ENCODE measurements around the gene ARHGAP19.

The ARHGAP19 gene, protein sequence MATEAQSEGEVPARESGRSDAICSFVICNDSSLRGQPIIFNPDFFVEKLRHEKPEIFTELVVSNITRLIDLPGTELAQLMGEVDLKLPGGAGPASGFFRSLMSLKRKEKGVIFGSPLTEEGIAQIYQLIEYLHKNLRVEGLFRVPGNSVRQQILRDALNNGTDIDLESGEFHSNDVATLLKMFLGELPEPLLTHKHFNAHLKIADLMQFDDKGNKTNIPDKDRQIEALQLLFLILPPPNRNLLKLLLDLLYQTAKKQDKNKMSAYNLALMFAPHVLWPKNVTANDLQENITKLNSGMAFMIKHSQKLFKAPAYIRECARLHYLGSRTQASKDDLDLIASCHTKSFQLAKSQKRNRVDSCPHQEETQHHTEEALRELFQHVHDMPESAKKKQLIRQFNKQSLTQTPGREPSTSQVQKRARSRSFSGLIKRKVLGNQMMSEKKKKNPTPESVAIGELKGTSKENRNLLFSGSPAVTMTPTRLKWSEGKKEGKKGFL

DNA sequence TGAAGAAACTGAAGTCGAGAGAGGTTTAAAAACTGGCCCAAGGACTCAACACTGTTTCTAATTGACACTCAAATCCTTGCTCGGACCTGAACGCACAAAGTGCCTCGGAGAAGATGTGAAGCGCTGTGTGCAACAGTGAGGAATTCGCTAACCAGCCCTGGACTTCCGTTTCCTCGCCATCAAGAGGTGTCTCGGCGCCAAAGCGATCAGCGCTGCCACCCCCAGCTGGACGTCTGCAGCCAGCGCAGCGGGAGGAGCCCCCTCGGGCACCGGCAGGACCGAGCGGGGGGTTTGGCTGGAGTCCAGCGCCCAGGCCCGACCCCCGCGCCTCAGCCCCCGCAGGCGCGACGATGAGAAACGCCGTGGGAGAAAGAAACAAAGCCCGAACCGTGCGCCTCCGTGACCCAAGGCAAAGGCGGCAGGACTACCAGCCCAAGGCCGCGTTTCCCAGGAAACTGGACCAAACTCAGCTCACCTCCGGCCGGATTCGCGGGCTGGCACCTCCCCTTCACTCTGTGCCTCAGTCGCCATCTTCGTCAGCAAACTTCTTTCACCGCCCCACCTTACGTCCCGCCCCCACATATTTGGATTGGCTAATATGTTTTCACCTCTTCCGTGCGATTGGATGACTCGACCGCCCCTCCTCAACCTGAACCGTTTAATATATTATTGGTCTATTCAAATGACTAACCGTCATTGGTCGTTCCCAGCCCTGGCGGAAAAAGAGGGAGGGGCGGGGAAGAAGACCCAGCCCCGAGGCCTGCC is at the start of gene ARHGAP19:
Gene ARHGAP19, minus strand, starts transcription at position 541 of the 765 bp plus-strand sequence. Its CDS starts 10 bp downstream, at position 531.
- DNase-seq (ENCODE audit: low read depth): peak; percentile 99

GRCh38 chr10:97341416-97341815 is 49.0 kb upstream of the ARHGAP19 start:
- DNase-seq (ENCODE audit: low read depth): no peak

GRCh38 chr10:97338041-97338440 is 45.6 kb upstream of the ARHGAP19 start:
- no peak for DNase-seq (ENCODE audit: low read depth)

GRCh38 chr10:97336942-97337831 is 44.8 kb upstream of the ARHGAP19 start:
- no peak for DNase-seq (ENCODE audit: low read depth)

- peak; percentile 43 for DNase-seq (ENCODE audit: low read depth)
Observed at GRCh38 chr10:97336446-97336845, 44.0 kb upstream of the ARHGAP19 start.

GRCh38 chr10:97336006-97336405 is 43.6 kb upstream of the ARHGAP19 start:
- DNase-seq (ENCODE audit: low read depth): no peak

DNA sequence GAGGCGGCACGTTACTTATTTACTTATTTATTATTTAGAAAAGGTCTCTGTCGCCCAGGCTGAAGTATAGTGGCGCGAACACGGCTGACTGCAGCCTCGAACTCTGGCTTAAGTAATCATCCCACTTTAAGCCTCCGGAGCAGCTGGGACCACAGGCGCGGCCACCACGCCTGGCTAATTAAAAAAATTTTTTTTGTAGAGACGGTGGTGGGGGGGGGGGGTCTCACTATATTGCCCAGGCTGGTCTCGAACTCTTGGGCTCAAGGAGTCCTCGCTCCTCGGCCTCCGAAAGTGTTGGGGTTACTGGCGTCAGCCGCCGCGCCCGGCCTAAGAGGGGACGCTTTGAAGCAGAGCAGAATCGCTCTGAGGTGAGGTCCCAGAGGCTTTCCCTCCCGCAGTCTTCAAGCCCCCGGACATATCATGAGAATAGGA is 42.8 kb upstream of the ARHGAP19 start:
- no peak for DNase-seq (ENCODE audit: low read depth)

DNA sequence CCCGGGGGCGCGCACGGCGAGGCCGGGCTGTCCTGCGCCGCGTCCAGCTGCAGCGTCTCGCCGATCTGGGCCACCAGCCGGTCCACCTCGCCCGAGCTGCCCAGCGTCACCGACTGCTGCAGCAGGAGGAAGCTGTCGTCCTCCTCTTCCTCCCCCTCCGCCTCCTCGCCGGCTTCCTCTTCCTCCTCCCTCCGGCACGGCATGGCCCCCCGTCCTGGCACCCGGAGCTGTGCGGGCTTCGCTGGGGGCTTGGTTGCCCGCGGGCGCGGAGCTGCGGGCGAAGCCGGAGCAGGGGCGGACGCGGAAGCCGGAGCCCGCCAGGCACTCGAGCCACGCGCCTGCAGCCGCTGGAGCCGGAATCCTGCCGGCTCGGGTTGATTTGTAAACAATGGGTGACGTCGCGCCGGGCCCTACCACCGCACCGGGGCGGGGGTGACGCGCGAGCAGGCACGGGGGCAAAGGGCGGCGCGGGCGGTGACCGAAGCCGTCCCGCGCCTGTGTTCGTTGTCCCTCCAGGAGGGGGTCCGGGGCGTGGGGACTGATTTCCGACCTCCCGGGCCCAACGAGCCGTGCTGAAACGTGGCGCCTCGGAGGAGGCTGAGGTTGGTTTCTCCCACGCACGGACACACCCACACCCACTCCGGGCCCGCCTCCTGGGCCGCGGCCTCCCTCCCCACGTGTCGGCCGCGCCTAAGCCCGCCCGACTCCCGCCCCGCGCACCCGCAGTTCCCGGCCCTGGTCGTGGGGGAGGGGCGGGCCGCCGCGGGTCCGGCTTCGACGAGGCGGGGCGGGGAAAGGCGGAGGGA is 42.1 kb upstream of the ARHGAP19 start, which contains the start of gene FRAT2:
Gene FRAT2, minus strand, starts transcription at position 360 of the 806 bp plus-strand sequence. Its CDS starts 157 bp downstream, at position 203.
- peak; percentile 92 for DNase-seq (ENCODE audit: low read depth)

- peak; percentile 69 for DNase-seq (ENCODE audit: low read depth)
Observed at GRCh38 chr10:97333601-97334369, 41.3 kb upstream of the ARHGAP19 start.

DNA sequence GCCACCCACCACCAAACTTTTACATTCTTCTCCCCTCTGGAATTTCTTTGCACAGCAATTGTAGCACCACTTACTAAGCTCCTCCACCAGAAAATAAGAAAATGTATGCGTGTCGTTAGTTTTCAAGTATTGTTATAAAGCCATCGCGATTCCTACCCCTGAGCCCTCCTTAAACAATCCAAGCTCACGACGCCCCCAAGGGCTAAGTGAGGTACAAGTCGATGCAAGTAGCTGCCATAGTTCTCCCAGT is 40.8 kb upstream of the ARHGAP19 start:
- DNase-seq (ENCODE audit: low read depth): no peak

- peak; percentile 78 for DNase-seq (ENCODE audit: low read depth)
Observed at GRCh38 chr10:97332591-97333350, 40.3 kb upstream of the ARHGAP19 start.

GRCh38 chr10:97331153-97331703 is 38.8 kb upstream of the ARHGAP19 start:
- DNase-seq (ENCODE audit: low read depth): no peak

DNA sequence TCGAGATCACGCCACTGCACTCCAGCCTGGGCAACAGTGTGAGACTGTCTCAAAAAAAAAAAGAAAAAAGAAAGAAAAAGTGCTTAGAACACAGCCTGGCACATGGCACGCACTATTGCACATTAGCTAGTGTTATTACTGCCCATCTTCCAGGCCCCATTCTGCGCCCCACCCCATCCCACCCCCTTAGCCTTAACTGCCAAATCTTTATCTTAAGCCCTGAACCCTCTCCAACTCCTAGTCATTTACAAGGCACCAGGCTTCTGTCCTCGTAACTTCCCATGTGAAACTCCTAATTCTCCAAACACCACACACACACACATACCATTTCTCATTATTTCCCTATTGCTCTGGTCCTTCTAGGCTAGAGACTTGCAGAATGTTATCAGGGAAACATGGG is 37.3 kb upstream of the ARHGAP19 start:
- no peak for DNase-seq (ENCODE audit: low read depth)

- DNase-seq (ENCODE audit: low read depth): no peak
Observed at GRCh38 chr10:97328646-97329453, 36.4 kb upstream of the ARHGAP19 start.

DNA sequence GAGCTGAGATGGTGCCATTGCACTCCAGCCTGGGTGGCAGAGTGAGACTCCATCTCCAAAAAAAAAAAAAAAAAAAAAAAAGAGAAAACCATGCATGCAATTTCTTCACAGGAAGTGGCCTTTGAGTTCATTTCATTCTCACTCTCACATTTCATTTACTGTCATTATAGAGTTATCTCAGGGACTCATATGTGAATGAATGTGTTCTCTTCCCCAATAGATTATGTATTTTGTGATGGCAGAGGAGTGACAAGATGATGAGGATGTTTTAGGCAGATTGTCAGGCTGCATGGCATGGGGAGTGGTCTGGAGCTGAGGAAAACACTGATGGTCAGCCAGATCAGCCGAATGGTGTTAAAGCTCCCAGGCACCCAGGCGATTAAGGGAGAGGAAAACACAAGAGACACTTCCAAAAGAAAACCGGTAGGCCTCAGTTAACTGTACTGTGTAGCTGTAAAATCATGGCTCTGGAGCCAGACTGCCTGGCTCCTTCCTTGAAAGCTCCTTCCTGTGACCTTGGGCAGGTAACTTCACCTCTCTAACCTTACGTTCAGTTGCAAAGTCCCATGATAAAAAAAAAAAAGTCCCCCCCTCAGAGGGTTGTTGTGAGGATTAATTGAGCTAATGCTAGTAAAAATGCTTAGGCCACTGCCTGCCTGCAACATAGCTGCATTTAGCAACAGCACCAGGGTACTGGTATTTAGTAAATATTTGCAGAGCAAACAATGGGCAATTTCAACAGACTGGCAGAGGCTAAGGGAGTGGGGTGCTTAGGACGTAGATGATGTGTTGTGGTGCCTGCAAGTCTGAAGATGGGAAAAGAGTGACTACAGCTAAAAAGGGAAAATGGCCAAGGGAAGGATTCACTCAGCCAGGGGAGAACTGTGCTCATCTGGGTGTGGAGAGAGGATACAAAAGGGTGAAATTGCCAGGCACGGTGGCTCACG is 35.2 kb upstream of the ARHGAP19 start:
- DNase-seq (ENCODE audit: low read depth): no peak

DNA sequence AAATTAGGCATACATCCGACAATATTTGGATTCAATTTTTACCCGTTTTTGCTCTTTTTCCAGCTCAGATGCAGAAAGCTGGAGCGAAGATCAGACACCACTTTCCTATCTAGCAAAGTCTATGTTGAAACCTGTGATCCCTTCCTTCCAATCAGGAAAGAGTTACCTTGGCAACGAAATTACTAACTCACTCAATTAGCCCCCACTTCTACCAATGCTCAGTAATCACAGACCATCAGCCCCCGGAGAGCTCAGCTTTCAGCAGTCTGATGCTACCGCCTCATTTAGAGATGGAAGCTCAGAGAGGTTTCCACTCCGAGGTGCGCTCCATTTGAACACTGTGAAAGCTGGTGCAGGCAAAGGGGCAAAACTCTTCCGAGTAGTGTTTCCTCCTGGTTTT is 33.3 kb upstream of the ARHGAP19 start:
- no peak for DNase-seq (ENCODE audit: low read depth)

DNA sequence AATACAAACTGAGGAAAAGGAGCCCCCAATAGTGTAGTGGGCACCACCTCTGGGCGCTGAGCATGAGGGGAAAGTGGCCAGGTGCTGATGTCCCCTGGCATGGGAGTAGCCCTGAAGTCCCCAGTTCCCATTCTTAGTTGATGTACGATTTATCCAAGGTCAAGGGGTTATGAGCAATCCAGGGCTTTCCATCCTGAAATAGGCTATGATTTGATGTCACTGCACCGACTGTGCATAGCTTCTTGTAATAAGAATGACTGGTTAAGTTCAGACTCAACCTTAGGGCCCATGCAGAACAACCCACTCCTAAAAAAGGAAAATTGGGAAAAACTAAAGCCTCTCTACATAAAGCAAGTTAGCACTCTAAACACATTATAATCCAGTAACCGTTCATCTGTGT is 31.1 kb upstream of the ARHGAP19 start:
- DNase-seq (ENCODE audit: low read depth): no peak

Data from iris pigment epithelial cell (primary cell).